ENCODE measurements around the gene PCDHB4. TPM values are rescaled to one million over a fixed set of nuclear protein-coding genes. Genes with fewer than 3 reads are reported as not detected.
"Not testable (repeated sequence)": the region's sequence is repeated elsewhere in the genome, so short reads cannot be mapped to it uniquely, and the experiment has no call there.

Gene PCDHB4
- total and polyA plus RNA-seq, 4 donors = 0.14 to 0.36 (median 0.17) TPM

DNA sequence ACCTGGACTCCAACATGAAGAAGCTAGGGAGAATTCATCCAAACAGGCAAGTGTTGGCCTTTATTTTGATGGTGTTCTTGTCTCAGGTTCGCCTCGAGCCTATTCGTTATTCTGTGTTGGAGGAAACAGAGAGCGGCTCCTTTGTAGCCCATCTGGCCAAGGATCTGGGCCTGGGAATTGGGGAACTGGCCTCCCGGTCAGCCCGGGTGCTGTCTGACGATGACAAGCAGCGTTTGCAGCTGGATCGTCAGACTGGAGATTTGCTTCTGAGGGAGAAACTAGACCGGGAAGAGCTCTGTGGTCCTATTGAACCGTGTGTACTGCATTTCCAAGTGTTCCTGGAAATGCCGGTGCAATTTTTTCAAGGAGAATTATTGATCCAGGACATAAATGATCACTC is 367 bp downstream of the PCDHB4 start:
- Histone ChIP-seq H3K36me3 (ENCODE audit: control insufficient read depth in 4 of 4, insufficient read depth in 3 of 4, low read depth in 1 of 4, low read length in 3 of 4) (no peaks in the 10 kb centered on the region), H3K27ac (ENCODE audit: low read depth in 1 of 2, low read length in 2 of 2) (no peak overlapping the region), H3K27me3 (ENCODE audit: control insufficient read depth in 4 of 4, insufficient read depth in 4 of 4, low read length in 3 of 4) (peaks cover 0 to 6% (median 4%) of the 10 kb centered on the region in 4 donors), H3K9ac (ENCODE audit: low read depth in 1 of 2, low read length in 2 of 2) (no peak overlapping the region), H3K9me3 (ENCODE audit: control insufficient read depth in 4 of 4, low read length in 3 of 4) (peaks cover 4 to 20% (median 9%) of the 10 kb centered on the region in 4 donors), H3K4me3 (ENCODE audit: low read depth in 1 of 3, low read length in 3 of 3) (peak overlapping the region in 2 of 3 donors; percentile 9 to 16), H3K4me1 (ENCODE audit: control insufficient read depth in 4 of 4, insufficient read depth in 4 of 4, low read length in 3 of 4) (no peaks in the 10 kb centered on the region)
- 35% methylated on average over 12 of the region's 12 CpGs for WGBS
- DNase-seq (ENCODE audit: low spot score) = no peak
- no peak for TF ChIP-seq HNF4G (IDR thresholded peaks at IDR 0.05)
- no peak for TF ChIP-seq HNF4A (conservative IDR thresholded peaks at IDR 0.05)
- TF ChIP-seq, protein P1, sequence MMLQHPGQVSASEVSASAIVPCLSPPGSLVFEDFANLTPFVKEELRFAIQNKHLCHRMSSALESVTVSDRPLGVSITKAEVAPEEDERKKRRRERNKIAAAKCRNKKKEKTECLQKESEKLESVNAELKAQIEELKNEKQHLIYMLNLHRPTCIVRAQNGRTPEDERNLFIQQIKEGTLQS (IDR thresholded peaks at IDR 0.05) = no peak
- TF ChIP-seq RXRA (IDR thresholded peaks at IDR 0.05) = no peak
- TF ChIP-seq GABPA (IDR thresholded peaks at IDR 0.05 in 1 of 2, conservative IDR thresholded peaks at IDR 0.05 in 1 of 2) = no peak
- no peak for TF ChIP-seq TAF1 (conservative IDR thresholded peaks at IDR 0.05)
- TF ChIP-seq, protein P2, sequence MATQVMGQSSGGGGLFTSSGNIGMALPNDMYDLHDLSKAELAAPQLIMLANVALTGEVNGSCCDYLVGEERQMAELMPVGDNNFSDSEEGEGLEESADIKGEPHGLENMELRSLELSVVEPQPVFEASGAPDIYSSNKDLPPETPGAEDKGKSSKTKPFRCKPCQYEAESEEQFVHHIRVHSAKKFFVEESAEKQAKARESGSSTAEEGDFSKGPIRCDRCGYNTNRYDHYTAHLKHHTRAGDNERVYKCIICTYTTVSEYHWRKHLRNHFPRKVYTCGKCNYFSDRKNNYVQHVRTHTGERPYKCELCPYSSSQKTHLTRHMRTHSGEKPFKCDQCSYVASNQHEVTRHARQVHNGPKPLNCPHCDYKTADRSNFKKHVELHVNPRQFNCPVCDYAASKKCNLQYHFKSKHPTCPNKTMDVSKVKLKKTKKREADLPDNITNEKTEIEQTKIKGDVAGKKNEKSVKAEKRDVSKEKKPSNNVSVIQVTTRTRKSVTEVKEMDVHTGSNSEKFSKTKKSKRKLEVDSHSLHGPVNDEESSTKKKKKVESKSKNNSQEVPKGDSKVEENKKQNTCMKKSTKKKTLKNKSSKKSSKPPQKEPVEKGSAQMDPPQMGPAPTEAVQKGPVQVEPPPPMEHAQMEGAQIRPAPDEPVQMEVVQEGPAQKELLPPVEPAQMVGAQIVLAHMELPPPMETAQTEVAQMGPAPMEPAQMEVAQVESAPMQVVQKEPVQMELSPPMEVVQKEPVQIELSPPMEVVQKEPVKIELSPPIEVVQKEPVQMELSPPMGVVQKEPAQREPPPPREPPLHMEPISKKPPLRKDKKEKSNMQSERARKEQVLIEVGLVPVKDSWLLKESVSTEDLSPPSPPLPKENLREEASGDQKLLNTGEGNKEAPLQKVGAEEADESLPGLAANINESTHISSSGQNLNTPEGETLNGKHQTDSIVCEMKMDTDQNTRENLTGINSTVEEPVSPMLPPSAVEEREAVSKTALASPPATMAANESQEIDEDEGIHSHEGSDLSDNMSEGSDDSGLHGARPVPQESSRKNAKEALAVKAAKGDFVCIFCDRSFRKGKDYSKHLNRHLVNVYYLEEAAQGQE (IDR thresholded peaks at IDR 0.05) = no peak
- TF ChIP-seq, protein P3, sequence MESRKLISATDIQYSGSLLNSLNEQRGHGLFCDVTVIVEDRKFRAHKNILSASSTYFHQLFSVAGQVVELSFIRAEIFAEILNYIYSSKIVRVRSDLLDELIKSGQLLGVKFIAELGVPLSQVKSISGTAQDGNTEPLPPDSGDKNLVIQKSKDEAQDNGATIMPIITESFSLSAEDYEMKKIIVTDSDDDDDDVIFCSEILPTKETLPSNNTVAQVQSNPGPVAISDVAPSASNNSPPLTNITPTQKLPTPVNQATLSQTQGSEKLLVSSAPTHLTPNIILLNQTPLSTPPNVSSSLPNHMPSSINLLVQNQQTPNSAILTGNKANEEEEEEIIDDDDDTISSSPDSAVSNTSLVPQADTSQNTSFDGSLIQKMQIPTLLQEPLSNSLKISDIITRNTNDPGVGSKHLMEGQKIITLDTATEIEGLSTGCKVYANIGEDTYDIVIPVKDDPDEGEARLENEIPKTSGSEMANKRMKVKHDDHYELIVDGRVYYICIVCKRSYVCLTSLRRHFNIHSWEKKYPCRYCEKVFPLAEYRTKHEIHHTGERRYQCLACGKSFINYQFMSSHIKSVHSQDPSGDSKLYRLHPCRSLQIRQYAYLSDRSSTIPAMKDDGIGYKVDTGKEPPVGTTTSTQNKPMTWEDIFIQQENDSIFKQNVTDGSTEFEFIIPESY (IDR thresholded peaks at IDR 0.05) = no peak
- TF ChIP-seq RAD21 (IDR thresholded peaks at IDR 0.05) = no peak
- TF ChIP-seq, protein P4, sequence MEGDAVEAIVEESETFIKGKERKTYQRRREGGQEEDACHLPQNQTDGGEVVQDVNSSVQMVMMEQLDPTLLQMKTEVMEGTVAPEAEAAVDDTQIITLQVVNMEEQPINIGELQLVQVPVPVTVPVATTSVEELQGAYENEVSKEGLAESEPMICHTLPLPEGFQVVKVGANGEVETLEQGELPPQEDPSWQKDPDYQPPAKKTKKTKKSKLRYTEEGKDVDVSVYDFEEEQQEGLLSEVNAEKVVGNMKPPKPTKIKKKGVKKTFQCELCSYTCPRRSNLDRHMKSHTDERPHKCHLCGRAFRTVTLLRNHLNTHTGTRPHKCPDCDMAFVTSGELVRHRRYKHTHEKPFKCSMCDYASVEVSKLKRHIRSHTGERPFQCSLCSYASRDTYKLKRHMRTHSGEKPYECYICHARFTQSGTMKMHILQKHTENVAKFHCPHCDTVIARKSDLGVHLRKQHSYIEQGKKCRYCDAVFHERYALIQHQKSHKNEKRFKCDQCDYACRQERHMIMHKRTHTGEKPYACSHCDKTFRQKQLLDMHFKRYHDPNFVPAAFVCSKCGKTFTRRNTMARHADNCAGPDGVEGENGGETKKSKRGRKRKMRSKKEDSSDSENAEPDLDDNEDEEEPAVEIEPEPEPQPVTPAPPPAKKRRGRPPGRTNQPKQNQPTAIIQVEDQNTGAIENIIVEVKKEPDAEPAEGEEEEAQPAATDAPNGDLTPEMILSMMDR (IDR thresholded peaks at IDR 0.05; ENCODE audit: low read depth, low read length, missing input control) = no peak
- TF ChIP-seq, protein P5, sequence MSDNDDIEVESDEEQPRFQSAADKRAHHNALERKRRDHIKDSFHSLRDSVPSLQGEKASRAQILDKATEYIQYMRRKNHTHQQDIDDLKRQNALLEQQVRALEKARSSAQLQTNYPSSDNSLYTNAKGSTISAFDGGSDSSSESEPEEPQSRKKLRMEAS (IDR thresholded peaks at IDR 0.05) = no peak
- no peak for TF ChIP-seq EGR1 (IDR thresholded peaks at IDR 0.05; ENCODE audit: low read depth in 2 of 2)
- no peak for TF ChIP-seq YY1 (IDR thresholded peaks at IDR 0.05)
- TF ChIP-seq FOXA2 (IDR thresholded peaks at IDR 0.05) = no peak
- no peak for TF ChIP-seq JUND (IDR thresholded peaks at IDR 0.05)
- no peak for TF ChIP-seq SP1 (IDR thresholded peaks at IDR 0.05)

DNA sequence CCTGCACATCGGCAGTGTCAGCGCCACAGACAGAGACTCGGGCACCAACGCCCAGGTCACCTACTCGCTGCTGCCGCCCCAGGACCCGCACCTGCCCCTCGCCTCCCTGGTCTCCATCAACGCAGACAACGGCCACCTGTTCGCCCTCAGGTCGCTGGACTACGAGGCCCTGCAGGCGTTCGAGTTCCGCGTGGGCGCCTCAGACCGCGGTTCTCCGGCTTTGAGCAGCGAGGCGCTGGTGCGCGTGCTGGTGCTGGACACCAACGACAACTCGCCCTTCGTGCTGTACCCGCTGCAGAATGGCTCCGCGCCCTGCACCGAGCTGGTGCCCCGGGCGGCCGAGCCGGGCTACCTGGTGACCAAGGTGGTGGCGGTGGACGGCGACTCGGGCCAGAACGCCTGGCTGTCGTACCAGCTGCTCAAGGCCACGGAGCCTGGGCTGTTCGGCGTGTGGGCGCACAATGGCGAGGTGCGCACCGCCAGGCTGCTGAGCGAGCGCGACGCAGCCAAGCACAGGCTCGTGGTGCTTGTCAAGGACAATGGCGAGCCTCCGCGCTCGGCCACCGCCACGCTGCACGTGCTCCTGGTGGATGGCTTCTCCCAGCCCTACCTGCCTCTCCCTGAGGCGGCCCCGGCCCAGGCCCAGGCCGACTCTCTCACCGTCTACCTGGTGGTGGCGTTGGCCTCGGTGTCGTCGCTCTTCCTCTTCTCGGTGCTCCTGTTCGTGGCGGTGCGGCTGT is 1.9 kb downstream of the PCDHB4 start:
- not testable (repeated sequence) for H3K4me3 ChIP-seq (ENCODE audit: low read depth in 1 of 3, low read length in 3 of 3); H3K27ac ChIP-seq (ENCODE audit: low read depth in 1 of 2, low read length in 2 of 2); DNase-seq (ENCODE audit: low spot score); H3K4me1 ChIP-seq (ENCODE audit: control insufficient read depth in 4 of 4, insufficient read depth in 4 of 4, low read length in 3 of 4); H3K27me3 ChIP-seq (ENCODE audit: control insufficient read depth in 4 of 4, insufficient read depth in 4 of 4, low read length in 3 of 4); H3K36me3 ChIP-seq (ENCODE audit: control insufficient read depth in 4 of 4, insufficient read depth in 3 of 4, low read depth in 1 of 4, low read length in 3 of 4); H3K9ac ChIP-seq (ENCODE audit: low read depth in 1 of 2, low read length in 2 of 2)
- 33% methylated on average over 64 of the region's 73 CpGs for WGBS
- H3K9me3 ChIP-seq (ENCODE audit: control insufficient read depth in 4 of 4, low read length in 3 of 4) = peaks cover 4 to 19% (median 9%) of the 10 kb centered on the region in 4 donors

Measured in liver (tissue), 9 donors.